ENCODE measurements around the gene KRTAP5-9. TPM values are rescaled to one million over a fixed set of nuclear protein-coding genes. Genes with fewer than 3 reads are reported as not detected.
"Not testable (repeated sequence)": the region's sequence is repeated elsewhere in the genome, so short reads cannot be mapped to it uniquely, and the experiment has no call there.

The KRTAP5-9 gene
- total RNA-seq, 1 donor from 2014 or later = not detected

GRCh38 chr11:71562120-71562519 lies 13.9 kb downstream of the KRTAP5-9 start:
- no peaks in the 10 kb centered on the region for H3K4me1 ChIP-seq
- peaks cover 51% of the 10 kb centered on the region for H3K27me3 ChIP-seq (ENCODE audit: low read depth)
- DNase-seq = no peak
- TF ChIP-seq CTCF (IDR thresholded peaks at IDR 0.05; ENCODE audit: borderline replicate concordance) = no peak
- H3K4me3 ChIP-seq = no peak overlapping the region
- no peak overlapping the region for H3K27ac ChIP-seq (replicated peaks)
- H3K9me3 ChIP-seq (replicated peaks) = peaks cover 5% of the 10 kb centered on the region
- intact Hi-C loops (cut with micrococcal nuclease) = no loop called here
- no peaks in the 10 kb centered on the region for H3K36me3 ChIP-seq

- H3K27me3 ChIP-seq (ENCODE audit: low read depth) = peaks cover 48% of the 10 kb centered on the region
- no peaks in the 10 kb centered on the region for H3K4me1 ChIP-seq
- intact Hi-C loops (cut with micrococcal nuclease) = no loop called here
Measured at GRCh38 chr11:71563406-71563805, 15.2 kb downstream of the KRTAP5-9 start.

GRCh38 chr11:71564430-71564829 lies 16.2 kb downstream of the KRTAP5-9 start:
- TF ChIP-seq CTCF (IDR thresholded peaks at IDR 0.05; ENCODE audit: borderline replicate concordance) = no peak
- Histone ChIP-seq H3K4me1 (no peaks in the 10 kb centered on the region), H3K4me3 (no peak overlapping the region), H3K27me3 (ENCODE audit: low read depth) (peaks cover 44% of the 10 kb centered on the region), H3K27ac (replicated peaks) (no peak overlapping the region), H3K36me3 (no peaks in the 10 kb centered on the region), H3K9me3 (replicated peaks) (peaks cover 5% of the 10 kb centered on the region)
- DNase-seq = no peak
- intact Hi-C loops (cut with micrococcal nuclease) = no loop called here

More at GRCh38 chr11:71563406-71563805, 15.2 kb downstream of the KRTAP5-9 start:
- TF ChIP-seq CTCF (IDR thresholded peaks at IDR 0.05; ENCODE audit: borderline replicate concordance) = peak; percentile 53
- no peaks in the 10 kb centered on the region for H3K36me3 ChIP-seq
- no peak overlapping the region for H3K27ac ChIP-seq (replicated peaks)
- no peak for DNase-seq
- H3K9me3 ChIP-seq (replicated peaks) = peaks cover 5% of the 10 kb centered on the region
- H3K4me3 ChIP-seq = no peak overlapping the region

GRCh38 chr11:71565263-71565662 lies 17.0 kb downstream of the KRTAP5-9 start, which contains the start of gene KRTAP5-10:
Gene KRTAP5-10, plus strand, starts transcription at chr11:71565563. Its CDS starts 25 bp downstream, at chr11:71565588.
- TF ChIP-seq CTCF (IDR thresholded peaks at IDR 0.05; ENCODE audit: borderline replicate concordance) = no peak
- Histone ChIP-seq H3K27ac (replicated peaks) (no peak within 1 kb of the TSS), H3K27me3 (ENCODE audit: low read depth) (peaks cover 48% of the 10 kb centered on the region), H3K4me1 (no peaks in the 10 kb centered on the region), H3K9me3 (replicated peaks) (peaks cover 4% of the 10 kb centered on the region), H3K36me3 (no peaks in the 10 kb centered on the region), H3K4me3 (no peak within 1 kb of the TSS)
- intact Hi-C loops (cut with micrococcal nuclease) = no loop called here
- DNase-seq = no peak

GRCh38 chr11:71566081-71566620 lies 17.9 kb downstream of the KRTAP5-9 start:
- intact Hi-C loops (cut with micrococcal nuclease) = no loop called here
- no peak for DNase-seq
- no peak for TF ChIP-seq CTCF (IDR thresholded peaks at IDR 0.05; ENCODE audit: borderline replicate concordance)
- H3K27ac ChIP-seq (replicated peaks) = no peak overlapping the region
- peaks cover 53% of the 10 kb centered on the region for H3K27me3 ChIP-seq (ENCODE audit: low read depth)
- H3K4me1 ChIP-seq = no peaks in the 10 kb centered on the region
- H3K36me3 ChIP-seq = no peaks in the 10 kb centered on the region
- no peak overlapping the region for H3K4me3 ChIP-seq
- H3K9me3 ChIP-seq (replicated peaks) = no peaks in the 10 kb centered on the region

- H3K36me3 ChIP-seq; H3K4me1 ChIP-seq; H3K27ac ChIP-seq (replicated peaks); H3K4me3 ChIP-seq; intact Hi-C loops (cut with micrococcal nuclease); H3K9me3 ChIP-seq (replicated peaks); DNase-seq: not testable (repeated sequence)
- H3K27me3 ChIP-seq (ENCODE audit: low read depth) = peaks cover 61% of the 10 kb centered on the region
Measured at GRCh38 chr11:71566626-71567599, 18.7 kb downstream of the KRTAP5-9 start.

- peaks cover 61% of the 10 kb centered on the region for H3K27me3 ChIP-seq (ENCODE audit: low read depth)
- H3K9me3 ChIP-seq (replicated peaks); H3K36me3 ChIP-seq; H3K4me3 ChIP-seq; DNase-seq; H3K27ac ChIP-seq (replicated peaks); intact Hi-C loops (cut with micrococcal nuclease); H3K4me1 ChIP-seq: not testable (repeated sequence)
Measured at GRCh38 chr11:71567633-71568032, 19.4 kb downstream of the KRTAP5-9 start.

Measured in left ventricle myocardium inferior (tissue), 1 donor.